SK-N-DZ (cell line): ENCODE measurements around the gene H6PD.

ENCODE experiments used
- DNase-seq: peaks from one replicate; pipeline ENCODE4 v3.0.0-alpha.2; 2015; ENCODE audit warnings: low spot score

Gene H6PD

GRCh38 chr1:9278116-9278515, 43.5 kb downstream of the H6PD start:
- DNase-seq: no peak

GRCh38 chr1:9278585-9279153, 44.1 kb downstream of the H6PD start:
- DNase-seq: no peak

- DNase-seq: no peak
These were observed 44.7 kb downstream of the H6PD start for GRCh38 chr1:9279172-9279840.

GRCh38 chr1:9280015-9280860, 45.7 kb downstream of the H6PD start:
- DNase-seq: no peak

- DNase-seq: no peak
These were observed 46.7 kb downstream of the H6PD start for GRCh38 chr1:9281071-9281827.

GRCh38 chr1:9281908-9282695, 47.5 kb downstream of the H6PD start:
- no peak for DNase-seq

- no peak for DNase-seq
These were observed 48.1 kb downstream of the H6PD start for GRCh38 chr1:9282696-9282955.

GRCh38 chr1:9284061-9284460, 49.5 kb downstream of the H6PD start:
- no peak for DNase-seq

GRCh38 chr1:9286556-9286955, 52.0 kb downstream of the H6PD start:
- DNase-seq: no peak

GRCh38 chr1:9289090-9289534, 54.5 kb downstream of the H6PD start:
- peak; percentile 36 for DNase-seq

- DNase-seq: no peak
These were observed 55.3 kb downstream of the H6PD start for GRCh38 chr1:9289711-9290485.

- DNase-seq: no peak
These were observed 57.4 kb downstream of the H6PD start for GRCh38 chr1:9291914-9292360.

GRCh38 chr1:9292361-9293240, 58.0 kb downstream of the H6PD start, which contains the start of gene SPSB1:
Gene SPSB1, plus strand, starts transcription at chr1:9292894. Its CDS starts 62,998 bp downstream, at chr1:9355892.
- DNase-seq: peak; percentile 68

- no peak for DNase-seq
These were observed 58.6 kb downstream of the H6PD start for GRCh38 chr1:9293241-9293532.

- no peak for DNase-seq
These were observed 59.2 kb downstream of the H6PD start for GRCh38 chr1:9293533-9294404.

GRCh38 chr1:9294405-9294773, 59.8 kb downstream of the H6PD start:
- DNase-seq: no peak

- DNase-seq: no peak
These were observed 60.5 kb downstream of the H6PD start for GRCh38 chr1:9294910-9295636.

GRCh38 chr1:9295884-9296283, 61.3 kb downstream of the H6PD start:
- DNase-seq: no peak
